HT1080 (cell line): ENCODE results near the gene RAB26. TPM values are rescaled to one million over a fixed set of nuclear protein-coding genes. Genes with fewer than 3 reads are reported as not detected.

Source experiments
- DNase-seq: peaks from one replicate; pipeline ENCODE4 v3.0.0-alpha.2; 2015; ENCODE audit warnings: low read depth
- total RNA-seq: library from RNA; depleted of rRNA; stranded (reverse); fragments of >200 nt; shearing (Covaris generic); gene quantifications from 2 replicates; pipeline ENCODE4 v1.2.3, GENCODE V29; 2014

Gene RAB26
- total RNA-seq, 1 experiment from 2014 or later: 13.4 TPM

DNA sequence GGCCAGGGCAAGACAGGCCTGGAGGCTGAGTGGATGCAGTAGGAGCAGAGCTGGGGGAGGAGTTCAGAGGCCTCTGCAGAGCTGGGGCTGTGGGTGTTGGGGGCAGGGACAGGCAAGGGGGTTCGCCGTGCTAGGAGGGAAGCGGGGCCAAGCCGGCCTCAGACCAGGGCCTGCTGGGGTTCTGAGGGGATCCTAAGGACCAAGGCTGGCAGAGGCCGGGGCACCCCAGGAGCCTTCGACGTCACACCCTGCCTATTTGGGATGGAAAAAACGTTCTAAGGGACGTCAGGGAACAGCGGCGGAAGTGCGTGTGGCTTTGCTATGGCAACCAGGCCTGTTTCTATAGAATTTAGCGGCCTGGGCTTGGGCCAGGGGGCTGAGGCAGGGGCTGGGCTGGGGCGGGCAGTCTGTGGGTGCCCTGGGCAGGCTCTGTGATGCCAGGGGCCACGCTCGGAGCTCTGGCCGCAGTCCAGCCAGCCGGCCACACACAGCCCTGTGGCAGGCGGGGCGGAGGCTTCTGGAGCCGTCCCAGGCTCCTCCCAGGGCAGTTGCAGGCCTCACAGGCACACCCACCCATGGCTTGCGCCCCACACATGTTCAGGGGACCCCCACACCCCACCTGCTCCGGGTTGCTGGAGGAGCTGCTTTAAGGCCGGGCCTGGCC is 10.9 kb downstream of the RAB26 start:
- no peak for DNase-seq

DNA sequence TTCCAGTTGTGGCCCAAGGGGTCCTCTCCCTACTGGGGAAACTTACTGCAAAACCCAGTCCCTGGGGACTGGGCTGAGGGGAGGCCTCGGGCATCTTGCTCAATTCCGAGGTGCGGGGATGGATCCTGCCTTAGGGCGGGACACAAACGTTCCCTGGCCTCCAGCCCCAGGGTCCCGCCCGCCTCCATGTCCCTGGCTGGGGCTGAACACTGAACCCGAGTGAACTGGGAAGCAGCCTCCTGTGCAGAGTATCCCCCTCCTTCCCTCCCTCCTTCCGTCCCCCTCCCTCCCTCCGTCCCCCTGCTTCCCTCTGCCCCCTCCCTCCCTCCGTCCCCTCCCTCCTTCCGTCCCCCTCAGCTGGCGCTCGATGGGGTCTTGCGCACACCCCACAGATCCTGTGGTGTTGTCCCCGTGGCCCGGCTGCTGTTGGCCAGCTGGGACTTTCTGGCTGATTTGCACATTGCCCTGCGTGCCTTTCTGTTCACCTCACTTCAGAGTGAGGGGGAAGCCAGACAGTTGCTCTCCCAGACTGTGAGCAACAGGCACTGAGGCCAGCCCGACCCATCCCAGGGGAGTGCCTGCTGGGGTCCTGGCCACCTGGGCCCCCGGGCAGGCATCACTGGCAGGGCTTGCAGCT is 12.6 kb downstream of the RAB26 start:
- no peak for DNase-seq

DNA sequence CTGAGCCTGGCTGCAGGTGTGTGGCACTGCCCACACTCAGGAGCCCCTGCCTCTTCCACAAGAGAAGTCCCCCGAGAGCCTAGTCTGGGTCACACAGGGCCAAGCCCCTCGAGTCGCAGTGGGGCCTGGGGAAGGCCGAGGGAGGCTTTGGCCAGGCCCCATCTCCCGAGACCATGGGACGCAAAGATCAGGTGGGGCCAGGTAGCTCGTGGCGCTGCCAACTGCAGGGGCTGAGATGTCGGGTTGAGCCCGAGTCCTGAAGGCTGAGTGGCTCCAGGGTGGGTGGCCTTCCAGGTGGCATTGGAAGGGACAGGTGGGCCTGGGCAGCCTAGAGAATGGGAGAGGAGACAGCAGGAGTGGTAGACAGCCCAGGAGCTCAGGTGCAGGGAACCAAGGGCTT is 13.5 kb downstream of the RAB26 start:
- DNase-seq: no peak

DNA sequence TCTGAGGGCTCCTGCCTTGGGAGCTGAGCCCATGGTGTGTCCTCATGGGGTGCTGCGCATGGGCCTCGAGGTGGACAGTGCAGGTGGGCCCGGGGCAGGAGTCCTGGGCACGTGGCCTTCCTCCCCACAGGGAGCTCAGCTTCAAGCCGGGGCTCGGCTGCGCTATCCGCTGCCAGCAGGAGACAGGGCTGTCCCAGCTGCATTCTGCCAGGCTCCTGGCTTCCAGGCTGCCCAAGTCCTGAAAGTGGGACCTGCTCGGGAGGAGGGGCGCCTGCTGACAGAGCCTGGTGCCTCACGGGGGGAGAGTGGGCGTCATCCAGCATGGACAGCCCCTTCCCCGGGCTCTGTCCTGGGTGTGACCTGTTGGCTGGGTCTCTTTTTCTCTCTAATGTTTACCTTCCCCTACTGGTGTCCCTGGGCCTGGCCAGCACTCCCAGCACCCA is 14.3 kb downstream of the RAB26 start:
- no peak for DNase-seq

DNA sequence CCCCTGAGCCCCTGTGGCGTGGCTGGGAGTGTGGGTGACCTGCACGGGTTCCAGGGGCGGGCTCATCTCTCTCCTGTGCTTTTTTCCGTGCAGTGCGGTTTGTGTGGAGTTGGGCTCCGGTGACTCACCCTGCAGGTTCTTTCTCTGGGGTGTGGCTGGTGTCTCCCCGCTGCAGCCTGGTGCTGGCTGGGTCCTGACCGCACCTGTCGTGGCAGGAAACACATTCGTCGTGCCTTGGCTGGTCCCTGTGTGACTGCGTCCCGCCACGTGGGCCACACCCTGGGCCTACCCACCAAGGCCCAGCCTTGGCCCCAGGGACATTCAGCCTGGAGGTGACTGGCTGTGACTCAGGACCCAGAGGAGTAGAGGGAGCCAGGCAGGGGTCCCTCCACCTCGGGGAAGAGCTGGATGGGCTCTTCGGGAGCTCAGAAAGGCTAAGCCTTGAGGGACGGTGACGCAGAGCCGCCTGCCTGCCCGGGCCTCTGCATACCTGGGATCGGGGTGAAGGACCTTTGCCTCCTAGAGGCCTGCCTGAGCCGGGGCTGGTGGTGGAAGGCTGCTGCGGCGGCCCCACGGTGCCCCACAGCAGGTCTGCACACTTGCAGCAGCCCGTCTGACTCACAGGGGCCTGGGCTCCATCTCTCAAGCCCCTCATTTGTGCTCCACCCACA is 14.9 kb downstream of the RAB26 start:
- no peak for DNase-seq

DNA sequence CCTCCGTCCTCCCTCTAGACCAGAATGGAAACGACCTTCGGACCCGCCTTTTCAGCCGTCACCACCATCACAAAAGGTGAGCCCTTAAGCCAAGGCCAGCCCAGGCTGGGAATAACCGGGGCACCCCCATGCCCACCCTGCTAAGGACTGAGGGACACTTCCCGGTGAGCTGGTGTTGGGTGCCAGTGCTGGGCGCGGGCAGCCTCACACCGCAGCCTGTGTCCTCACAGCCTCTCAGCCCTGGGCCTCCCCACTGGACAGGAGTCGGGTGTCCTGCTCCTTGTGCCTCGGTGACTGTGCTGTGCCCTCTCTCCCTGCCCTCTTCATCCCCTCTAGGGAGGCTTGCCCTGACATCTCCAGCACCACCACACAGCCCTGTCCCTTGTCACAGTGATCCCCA is 17.4 kb downstream of the RAB26 start:
- DNase-seq: no peak

DNA sequence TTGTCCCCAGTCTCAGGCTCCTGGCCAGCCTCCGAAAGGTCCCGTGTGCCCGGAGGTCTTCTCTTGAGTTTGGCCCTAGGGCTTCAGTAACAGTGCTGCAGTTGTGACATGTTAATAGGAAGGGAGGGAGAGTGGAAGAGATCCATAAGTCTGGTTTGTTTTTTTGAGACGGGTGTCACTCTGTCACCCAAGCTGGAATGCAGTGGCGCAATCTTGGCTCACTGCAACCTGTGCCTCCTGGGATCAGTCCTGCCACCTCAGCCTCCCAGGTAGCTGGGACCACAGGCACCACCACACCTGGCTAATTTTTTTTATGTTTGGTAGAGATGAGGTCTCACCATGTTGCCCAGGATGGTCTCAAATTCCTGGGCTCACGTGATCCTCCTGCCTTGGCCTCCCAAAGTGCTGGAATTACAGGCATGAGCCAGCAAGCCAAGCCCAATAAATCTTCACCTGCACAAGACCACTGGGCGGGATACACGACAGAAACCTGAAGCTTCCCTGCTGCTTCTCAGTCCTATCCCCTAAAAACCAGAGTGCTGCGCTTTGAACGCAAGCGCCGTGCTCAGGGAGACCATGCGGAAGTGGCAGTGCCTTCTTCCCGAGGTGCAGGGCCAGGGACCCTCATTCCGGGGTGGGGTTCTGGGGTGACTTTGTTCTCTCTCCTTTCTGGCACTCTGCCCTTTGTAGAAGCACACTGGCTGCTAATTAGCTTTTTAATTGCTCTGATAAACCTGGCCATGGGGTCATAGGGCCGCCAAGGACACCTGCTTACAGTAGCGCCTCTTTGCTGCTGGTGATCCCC is 18.0 kb downstream of the RAB26 start:
- DNase-seq: no peak

DNA sequence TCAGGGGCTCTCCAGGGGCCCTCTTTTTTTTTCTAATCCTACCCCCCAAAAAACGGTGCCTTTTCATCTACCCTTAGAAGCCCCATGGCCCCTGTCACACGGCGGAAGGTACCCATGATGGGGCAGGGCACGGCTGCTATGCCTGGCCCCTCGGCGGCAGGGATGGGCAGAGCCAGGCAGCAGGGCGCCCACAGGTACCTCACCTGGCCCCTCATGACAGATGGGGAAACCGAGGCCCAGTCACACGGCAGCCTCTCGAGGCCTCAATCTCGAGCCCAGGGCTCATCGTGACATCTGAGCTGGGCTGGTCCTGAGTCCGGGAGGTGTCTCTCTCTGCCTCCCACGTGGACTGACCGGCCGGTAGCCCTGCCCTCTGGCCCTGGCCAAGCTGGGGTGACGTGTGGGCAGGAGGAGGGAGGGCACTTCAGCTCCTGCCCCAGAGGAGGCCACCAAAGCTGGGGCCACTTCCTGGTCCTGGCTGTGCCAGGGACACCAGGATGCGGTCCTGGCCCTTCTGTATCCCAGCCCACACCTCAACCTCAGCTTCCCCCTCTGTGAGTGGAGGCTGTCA is 18.7 kb downstream of the RAB26 start:
- no peak for DNase-seq

DNA sequence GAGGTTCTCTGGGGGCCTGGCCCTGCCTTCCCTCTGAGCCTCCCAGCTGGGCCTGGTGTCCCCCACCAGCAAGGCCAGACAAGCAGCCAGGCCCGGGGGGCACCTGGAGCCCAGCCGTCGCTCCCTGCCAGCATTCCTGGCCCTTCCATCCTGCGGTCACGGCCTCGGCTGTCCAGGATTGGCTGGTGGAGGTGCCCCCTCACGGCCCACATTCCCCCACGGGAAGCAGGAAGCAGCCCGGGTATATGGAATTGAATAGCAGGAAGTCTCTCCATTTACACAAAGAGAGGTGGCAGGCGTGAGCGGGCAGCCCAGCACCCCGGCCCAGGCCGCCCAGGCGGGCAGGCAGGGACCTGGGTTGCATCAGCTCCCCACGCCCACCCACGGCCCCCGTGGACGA is 21.7 kb downstream of the RAB26 start:
- DNase-seq: no peak

DNA sequence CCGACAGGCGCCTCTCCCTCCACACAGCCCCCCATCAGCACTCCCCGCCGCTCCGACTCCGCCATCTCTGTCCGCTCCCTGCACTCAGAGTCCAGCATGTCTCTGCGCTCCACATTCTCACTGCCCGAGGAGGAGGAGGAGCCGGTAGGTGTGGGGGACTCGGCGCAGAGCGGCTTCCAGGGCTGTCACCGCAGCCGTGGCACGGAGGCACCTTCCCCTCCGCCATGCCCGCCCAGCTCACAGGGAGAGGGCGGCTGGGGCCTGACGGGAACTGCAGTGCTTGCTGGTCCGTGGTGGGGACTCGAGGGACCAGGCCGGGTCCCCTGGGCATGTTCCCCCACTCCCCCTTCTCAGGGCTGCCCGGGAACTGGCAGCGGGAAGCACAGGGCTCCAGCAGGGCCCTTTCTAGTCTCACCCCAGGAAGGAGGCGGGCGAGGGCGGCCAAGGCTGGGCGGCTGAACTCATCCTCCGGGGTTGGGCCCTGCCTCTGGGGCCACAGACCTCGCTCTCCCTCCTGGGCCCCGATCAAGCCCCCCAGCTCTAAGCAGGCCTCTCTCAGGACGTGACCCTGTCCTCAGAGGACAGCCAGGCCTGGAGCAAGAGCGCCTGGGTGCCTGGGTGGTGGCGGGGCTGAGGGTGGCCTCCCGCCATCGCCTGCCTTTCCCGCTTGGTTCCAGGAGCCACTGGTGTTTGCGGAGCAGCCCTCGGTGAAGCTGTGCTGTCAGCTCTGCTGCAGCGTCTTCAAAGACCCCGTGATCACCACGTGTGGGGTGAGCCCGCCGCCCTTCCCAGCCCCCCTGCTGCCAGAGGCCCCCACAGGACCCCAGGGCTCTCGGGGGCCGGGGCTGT is 22.4 kb downstream of the RAB26 start:
- DNase-seq: no peak

DNA sequence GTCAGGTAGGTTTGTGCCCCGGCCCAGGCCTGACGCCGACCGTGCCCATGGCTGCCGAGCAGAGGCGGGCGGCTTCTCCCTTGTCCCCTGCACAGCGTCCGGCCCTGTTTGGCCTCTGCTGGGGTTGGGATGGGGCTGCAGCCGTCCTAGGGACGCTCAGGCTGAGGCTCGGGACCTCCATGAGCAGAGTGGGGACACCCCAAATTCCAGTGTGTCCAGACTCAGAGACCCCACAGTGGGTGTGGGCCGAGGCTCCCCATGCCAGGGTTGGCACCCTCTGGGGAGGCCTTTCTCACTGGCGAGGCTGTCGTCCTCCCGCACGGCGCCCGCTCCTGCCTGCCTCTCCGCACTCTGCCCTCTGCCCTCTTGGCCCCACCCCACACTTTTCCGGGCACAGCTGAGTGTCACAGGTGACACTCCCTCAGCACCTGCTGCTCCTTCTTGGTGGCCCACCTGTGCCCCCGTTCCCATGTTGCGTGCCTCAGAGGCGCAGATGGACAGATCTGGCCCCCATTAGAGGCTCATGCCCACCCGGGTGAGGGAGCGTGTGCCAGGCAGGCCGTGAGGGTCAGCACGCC is 23.3 kb downstream of the RAB26 start:
- no peak for DNase-seq

DNA sequence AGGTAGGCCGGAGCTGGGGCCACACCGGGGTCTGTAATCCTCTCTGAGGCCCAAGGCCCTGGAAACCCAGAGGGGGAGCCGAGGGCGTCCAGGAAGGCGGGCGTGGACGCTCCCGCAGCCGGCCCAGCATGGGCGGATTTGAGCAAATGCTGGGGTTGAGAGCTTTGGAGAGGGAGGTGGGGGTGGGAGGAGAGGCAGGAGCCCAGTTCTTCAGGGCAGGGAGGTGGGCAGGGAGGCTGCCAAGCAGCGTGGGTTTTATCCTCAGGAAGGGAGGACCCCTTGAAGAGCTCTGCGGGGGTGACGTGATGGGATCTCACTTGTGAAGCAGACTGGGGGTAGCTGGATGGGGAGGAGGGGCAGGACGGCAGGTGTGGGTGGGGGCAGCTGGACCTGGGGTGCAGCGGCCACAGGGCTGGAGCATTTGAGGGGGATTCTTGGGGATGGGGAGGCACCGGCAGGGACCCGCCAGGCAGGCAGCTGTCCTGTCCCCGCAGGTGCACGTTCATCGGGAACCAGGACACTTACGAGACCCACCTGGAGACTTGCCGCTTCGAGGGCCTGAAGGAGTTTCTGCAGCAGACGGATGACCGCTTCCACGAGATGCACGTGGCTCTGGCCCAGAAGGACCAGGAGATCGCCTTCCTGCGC is 24.4 kb downstream of the RAB26 start:
- no peak for DNase-seq

DNA sequence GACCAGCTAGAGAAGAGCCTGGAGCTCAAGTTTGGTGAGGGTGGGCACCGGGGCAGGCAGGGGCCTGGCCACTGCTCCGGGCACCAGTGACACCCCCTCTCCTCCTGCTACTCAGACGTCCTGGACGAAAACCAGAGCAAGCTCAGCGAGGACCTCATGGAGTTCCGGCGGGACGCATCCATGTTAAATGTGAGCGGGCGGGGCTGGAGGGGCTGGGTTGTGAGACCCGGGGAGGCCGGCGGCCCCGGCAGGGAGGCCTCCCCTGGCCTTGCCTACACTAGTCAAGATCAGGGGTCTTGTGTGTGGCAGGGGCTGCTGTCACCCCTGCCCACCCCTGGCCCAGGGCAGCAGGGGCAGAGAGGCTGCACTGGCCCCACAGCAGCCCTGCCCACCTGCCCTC is 24.9 kb downstream of the RAB26 start:
- no peak for DNase-seq

DNA sequence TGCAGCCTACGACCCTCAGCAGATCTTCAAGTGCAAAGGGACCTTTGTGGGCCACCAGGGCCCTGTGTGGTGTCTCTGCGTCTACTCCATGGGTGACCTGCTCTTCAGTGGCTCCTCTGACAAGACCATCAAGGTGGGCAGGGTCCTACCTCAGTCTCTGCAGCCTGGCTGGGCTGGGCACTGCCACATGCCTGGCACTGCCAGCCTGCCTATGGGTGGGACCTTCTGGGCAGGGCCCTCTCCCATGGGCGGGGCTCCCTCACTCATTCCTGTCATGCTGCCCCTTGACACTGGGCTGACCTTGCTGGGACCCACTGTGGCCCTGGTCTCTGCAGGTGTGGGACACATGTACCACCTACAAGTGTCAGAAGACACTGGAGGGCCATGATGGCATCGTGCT is 25.5 kb downstream of the RAB26 start:
- DNase-seq: no peak

DNA sequence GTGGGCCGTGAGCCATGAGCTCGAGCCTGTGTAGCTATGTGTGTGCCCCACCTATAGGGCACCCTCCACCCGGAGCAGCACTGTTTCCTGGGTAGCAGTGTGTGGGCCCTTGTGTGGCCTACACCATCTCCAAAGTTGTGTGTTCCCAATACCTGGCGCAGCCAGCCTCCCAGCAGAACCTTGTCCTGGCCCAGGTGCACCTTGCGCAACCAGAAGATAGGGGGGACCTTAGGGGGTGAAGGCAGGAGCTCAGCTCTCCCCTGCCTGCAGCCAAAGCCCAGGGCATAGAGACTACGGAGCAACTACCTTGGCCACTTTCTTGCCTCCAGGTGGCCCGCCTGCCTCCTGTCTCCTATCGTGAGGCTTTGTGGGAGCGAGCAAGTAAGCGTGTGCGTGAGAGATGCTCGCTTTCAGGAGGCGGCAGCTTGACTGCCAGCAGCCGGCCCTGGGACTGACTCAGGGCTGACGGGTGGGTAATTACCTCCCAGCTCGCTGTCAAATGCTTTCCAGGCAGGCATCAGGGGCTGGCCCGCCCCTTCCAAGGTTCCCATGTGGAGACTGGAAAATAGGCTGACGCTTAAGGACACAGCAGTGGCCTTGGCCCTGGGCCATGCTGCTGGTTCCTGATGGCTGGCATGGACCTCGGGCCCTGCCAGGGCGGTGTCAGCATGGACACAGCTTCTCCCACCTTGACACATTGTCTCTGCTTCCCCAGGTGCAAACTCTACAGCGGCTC is 26.1 kb downstream of the RAB26 start:
- DNase-seq: no peak

DNA sequence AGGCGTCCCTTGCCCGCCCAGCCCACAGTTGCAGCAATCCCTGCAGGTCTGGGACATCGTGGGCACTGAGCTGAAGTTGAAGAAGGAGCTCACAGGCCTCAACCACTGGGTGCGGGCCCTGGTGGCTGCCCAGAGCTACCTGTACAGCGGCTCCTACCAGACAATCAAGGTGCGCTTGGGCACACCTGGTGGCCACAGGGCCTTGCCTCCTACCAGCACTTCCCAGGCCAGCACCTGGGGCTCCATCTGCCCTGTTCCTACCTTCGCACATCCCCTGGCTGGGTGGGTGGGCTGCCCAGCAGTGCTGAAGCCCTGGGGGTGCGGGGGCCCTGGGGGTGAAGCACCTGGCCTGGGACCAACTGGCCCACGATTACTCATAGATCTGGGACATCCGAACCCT is 27.0 kb downstream of the RAB26 start:
- DNase-seq: no peak

DNA sequence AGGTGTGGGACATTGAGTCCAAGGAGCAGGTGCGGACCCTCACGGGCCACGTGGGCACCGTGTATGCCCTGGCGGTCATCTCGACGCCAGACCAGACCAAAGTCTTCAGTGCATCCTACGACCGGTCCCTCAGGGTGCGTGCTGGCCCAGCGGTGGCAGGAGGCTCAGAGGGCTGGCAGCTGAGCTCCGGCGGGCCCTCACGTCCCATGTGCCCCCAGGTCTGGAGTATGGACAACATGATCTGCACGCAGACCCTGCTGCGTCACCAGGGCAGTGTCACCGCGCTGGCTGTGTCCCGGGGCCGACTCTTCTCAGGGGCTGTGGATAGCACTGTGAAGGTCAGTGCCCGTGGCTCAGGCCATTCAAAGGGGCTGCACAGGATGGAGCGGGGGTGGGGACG is 27.6 kb downstream of the RAB26 start:
- no peak for DNase-seq

DNA sequence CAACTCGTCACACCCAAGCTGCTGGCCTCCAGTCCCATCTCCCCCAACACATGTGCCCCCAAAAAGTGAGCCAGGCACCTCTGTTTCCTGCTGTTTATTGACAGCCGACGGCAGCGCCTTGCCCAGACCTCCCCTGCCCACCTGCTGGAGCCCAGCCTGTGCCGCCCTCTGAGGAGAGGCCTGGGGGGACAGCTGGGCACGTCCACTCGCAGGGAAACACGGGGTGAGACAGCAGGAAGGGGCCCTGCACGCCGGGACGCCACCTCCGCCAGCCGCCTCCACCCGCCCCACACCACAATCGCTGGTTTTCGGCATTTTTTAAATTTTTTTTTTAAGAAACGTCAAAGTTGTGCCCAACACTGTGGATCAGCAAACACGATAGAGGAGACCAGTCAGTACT is 28.7 kb downstream of the RAB26 start:
- no peak for DNase-seq

DNA sequence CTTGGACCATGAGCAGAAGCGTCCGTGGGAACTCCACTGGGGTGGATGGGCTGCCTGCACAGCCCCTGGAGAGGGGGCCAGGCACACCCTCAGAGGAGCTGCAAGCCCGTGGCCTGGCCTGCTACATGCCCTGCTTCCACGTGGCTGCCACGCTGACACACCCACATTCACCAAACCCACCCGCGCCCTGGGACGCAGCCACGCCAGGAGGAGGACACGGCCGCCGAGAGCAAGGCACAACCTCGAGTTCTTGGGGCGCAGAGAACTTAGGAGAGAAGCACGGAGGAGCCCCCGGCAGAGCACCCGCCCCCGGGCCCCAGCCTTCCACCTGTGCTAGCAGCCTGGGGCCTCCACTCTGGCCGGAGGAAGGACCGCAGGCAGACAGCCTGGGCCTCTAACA is 29.1 kb downstream of the RAB26 start:
- no peak for DNase-seq
